Stimulated activated CD8-positive, alpha-beta memory T cell treated with anti-CD3 and anti-CD28 coated beads, Interleukin-4, amount 100 ng/mL, for 48 hours (primary cell): ENCODE measurements around the gene THAP8.

Experiments used
- DNase-seq: peaks from one replicate; pipeline ENCODE4 v3.0.0-alpha.2; 2020

The THAP8 gene

GRCh38 chr19:35991731-35992450, 62.2 kb downstream of the THAP8 start:
- no peak for DNase-seq

- DNase-seq: no peak
These were observed 63.0 kb downstream of the THAP8 start for GRCh38 chr19:35990771-35991730.

GRCh38 chr19:35990156-35990555, 63.9 kb downstream of the THAP8 start:
- DNase-seq: no peak

GRCh38 chr19:35988824-35989223, 65.3 kb downstream of the THAP8 start:
- no peak for DNase-seq

GRCh38 chr19:35987571-35987896, 66.6 kb downstream of the THAP8 start:
- DNase-seq: no peak

GRCh38 chr19:35986664-35987570, 67.2 kb downstream of the THAP8 start:
- DNase-seq: peak; percentile 39

DNA sequence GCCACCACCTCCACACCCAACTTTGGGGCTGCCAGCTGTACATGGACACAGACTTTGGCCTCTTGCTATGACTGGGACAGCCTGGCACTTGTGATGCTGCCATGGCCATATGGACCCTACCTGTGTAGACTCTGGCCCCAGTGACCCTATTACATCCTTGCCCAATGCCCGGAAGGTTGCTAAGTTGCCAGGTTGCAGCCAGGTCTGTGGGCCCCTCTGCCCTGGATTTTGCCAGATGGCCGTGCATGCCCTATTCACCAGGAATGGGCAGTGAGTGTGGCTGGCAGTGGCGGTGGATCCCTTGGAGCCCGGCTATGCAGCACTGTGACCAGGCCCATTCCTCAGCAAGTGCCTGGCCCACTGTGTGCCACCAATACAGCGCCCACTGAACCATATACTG, 68.0 kb downstream of the THAP8 start:
- no peak for DNase-seq
